Measurements from ENCODE around the gene SLC38A10. TPM values are rescaled to one million over a fixed set of nuclear protein-coding genes. Genes with fewer than 3 reads are reported as not detected.

Gene SLC38A10
- polyA plus RNA-seq, 1 donor (not counting 4 experiments of a cell fraction or from before 2014, with no cell fraction given): 16.8 TPM

DNA sequence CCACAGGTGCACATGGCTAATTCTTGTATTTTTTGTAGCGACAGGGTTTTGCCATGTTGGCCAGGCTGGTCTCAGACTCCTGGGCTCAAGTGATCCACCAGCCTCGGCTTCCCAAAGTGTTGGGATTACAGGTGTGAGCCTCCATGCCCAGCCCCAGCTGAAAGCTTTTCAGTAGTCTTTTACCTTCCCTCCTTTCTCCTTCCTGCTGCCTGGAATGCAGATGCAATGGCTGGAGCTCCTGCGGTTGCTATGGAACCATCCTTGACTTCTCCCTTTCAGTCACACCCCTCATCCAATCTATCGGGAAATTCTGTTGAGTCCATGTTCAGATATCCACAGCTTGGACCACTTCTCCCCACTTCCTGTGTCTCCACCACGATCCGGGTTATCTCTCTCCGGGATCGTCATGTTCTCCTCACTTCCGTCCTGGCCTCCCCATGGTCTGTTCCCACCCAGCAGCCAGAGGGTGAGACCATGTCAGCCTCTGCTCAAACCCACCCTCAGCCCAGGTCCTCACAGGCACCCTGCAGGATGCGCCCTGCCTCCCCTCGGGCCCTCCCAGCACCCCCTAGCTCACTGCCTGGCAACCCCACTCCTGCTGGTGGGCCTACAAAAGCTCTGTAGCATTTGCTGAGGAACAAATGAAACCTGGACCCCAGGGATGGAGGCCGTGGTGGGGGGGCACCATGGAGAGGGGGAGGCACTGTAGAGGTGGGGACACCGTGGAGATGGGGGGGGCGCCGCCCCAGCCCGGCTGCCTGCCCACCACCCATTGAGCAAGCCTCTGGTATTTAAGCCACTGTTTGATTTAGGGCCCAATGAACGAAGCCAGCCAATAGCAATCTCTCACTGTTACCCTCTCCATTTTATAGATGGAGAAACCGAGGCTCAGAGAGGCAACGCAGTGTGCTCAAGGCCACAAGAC is 12.8 kb upstream of the SLC38A10 start:
- Histone ChIP-seq H3K4me2 (ENCODE audit: control insufficient read depth, extremely low read depth, insufficient read depth, low read depth, low read length) (no peak overlapping the region), H3K4me3 (ENCODE audit: control insufficient read depth in 2 of 3, extremely low read depth in 1 of 3, insufficient read depth in 2 of 3, low read depth in 1 of 3, low read length in 3 of 3) (no peak overlapping the region), H3K36me3 (ENCODE audit: control insufficient read depth in 2 of 2, extremely low read depth in 1 of 2, insufficient read depth in 2 of 2, low read length in 2 of 2) (no peaks in the 10 kb centered on the region), H3K27me3 (ENCODE audit: control insufficient read depth, extremely low read depth, insufficient read depth, low read length) (peaks cover 4% of the 10 kb centered on the region), H3K79me2 (ENCODE audit: control insufficient read depth, insufficient read depth, low read length) (no peaks in the 10 kb centered on the region), H3K9me1 (ENCODE audit: control insufficient read depth, extremely low read depth, insufficient read depth, low read length) (no peaks in the 10 kb centered on the region), H3K27ac (ENCODE audit: control insufficient read depth, insufficient read depth, low read length) (no peak overlapping the region), H3K4me1 (ENCODE audit: control insufficient read depth, extremely low read depth, insufficient read depth, low read length) (peaks cover 18% of the 10 kb centered on the region), H2AFZ (ENCODE audit: control insufficient read depth, low read length) (no peak overlapping the region), H3K9ac (ENCODE audit: control insufficient read depth, extremely low read depth, insufficient read depth, low read length) (no peak overlapping the region), H3K9me3 (ENCODE audit: control insufficient read depth, low read depth, low read length) (no peaks in the 10 kb centered on the region), H4K20me1 (ENCODE audit: control insufficient read depth, extremely low read depth, insufficient read depth, low read length) (no peaks in the 10 kb centered on the region)
- DNase-seq (ENCODE audit: low read depth, low spot score) (no peak), FAIRE-seq (no peak)
- dilution Hi-C loops (cut with MboI; ENCODE audit: extremely low pct_ligation_motif_present, low sequenced_read_pairs): no loop called here
- no peak for TF ChIP-seq CTCF (optimal IDR thresholded peaks at IDR 0.05 in 1 of 3, IDR thresholded peaks at IDR 0.05 in 1 of 3, conservative IDR thresholded peaks at IDR 0.05 in 1 of 3; ENCODE audit: extremely low read depth in 1 of 3, insufficient read depth in 2 of 3, low read length in 3 of 3)
- no peak for TF ChIP-seq EZH2 (IDR thresholded peaks at IDR 0.05; ENCODE audit: low read length)

DNA sequence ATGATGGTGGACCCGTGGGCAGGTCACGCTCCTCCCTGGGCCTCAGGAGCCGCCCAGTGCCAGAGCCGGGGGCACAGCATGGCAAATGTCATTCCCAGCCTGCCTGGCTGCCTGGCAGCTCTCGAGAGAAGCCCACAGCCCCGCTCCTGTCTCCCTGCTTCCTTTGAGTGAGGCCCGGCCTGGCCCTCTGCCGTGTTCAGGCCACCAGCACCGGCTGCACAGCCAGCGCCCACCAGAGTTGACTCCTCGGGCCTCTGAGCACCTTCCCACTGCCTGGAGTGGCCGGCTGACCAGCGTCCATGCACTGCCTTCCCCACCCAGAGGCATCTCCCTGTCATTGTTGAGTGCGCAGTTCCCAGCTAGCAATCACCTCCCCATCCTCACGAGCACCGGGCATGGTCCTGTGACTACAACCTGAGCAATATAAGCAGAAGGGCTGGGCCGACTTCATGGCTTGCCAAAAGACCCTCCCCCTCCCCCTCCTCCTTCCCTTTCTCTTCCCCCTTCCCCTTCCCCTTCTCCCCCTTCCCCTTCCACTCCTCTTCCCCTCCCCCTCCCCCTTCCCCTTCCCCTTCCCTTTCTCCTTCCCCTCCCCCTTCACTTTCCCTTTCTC is 11.9 kb upstream of the SLC38A10 start:
- Histone ChIP-seq H3K4me3 (ENCODE audit: control insufficient read depth in 2 of 3, extremely low read depth in 1 of 3, insufficient read depth in 2 of 3, low read depth in 1 of 3, low read length in 3 of 3) (no peak overlapping the region), H3K4me1 (ENCODE audit: control insufficient read depth, extremely low read depth, insufficient read depth, low read length) (peaks cover 18% of the 10 kb centered on the region), H4K20me1 (ENCODE audit: control insufficient read depth, extremely low read depth, insufficient read depth, low read length) (peaks cover 2% of the 10 kb centered on the region), H3K27me3 (ENCODE audit: control insufficient read depth, extremely low read depth, insufficient read depth, low read length) (peaks cover 6% of the 10 kb centered on the region), H3K4me2 (ENCODE audit: control insufficient read depth, extremely low read depth, insufficient read depth, low read depth, low read length) (no peak overlapping the region), H3K9me1 (ENCODE audit: control insufficient read depth, extremely low read depth, insufficient read depth, low read length) (no peaks in the 10 kb centered on the region), H3K27ac (ENCODE audit: control insufficient read depth, insufficient read depth, low read length) (no peak overlapping the region), H3K79me2 (ENCODE audit: control insufficient read depth, insufficient read depth, low read length) (no peaks in the 10 kb centered on the region), H2AFZ (ENCODE audit: control insufficient read depth, low read length) (no peak overlapping the region), H3K9me3 (ENCODE audit: control insufficient read depth, low read depth, low read length) (no peaks in the 10 kb centered on the region), H3K36me3 (ENCODE audit: control insufficient read depth in 2 of 2, extremely low read depth in 1 of 2, insufficient read depth in 2 of 2, low read length in 2 of 2) (no peaks in the 10 kb centered on the region), H3K9ac (ENCODE audit: control insufficient read depth, extremely low read depth, insufficient read depth, low read length) (no peak overlapping the region)
- DNase-seq (ENCODE audit: low read depth, low spot score) (no peak), FAIRE-seq (no peak)
- dilution Hi-C loops (cut with MboI; ENCODE audit: extremely low pct_ligation_motif_present, low sequenced_read_pairs): no loop called here
- TF ChIP-seq EZH2 (IDR thresholded peaks at IDR 0.05; ENCODE audit: low read length): no peak
- no peak for TF ChIP-seq CTCF (optimal IDR thresholded peaks at IDR 0.05 in 1 of 3, IDR thresholded peaks at IDR 0.05 in 1 of 3, conservative IDR thresholded peaks at IDR 0.05 in 1 of 3; ENCODE audit: extremely low read depth in 1 of 3, insufficient read depth in 2 of 3, low read length in 3 of 3)
